Mucosa of descending colon (tissue), 3 donors: ENCODE data around the gene TRIP13. TPM values are rescaled to one million over a fixed set of nuclear protein-coding genes. Genes with fewer than 3 reads are reported as not detected.
A peak's percentile ranks its signal among the peaks of the same experiment; 100 is the strongest.

ENCODE experiments used
- ATAC-seq: fragments of 200-7000 bp; cut with Tn5 transposase; one replicate; pipeline ENCODE4 v1.9.1; 2020; ENCODE audit warnings: mild to moderate bottlenecking, moderate library complexity
- DNase-seq, 3 donors: peaks; one replicate each; pipeline ENCODE4 v3.0.0-alpha.2; 2020
- H3K36me3 ChIP-seq: fragments of 200-600 bp; one replicate; pipeline ENCODE4 v1.8.0; 2021; ENCODE audit warnings: low read depth, mild to moderate bottlenecking
- H3K4me1 ChIP-seq: fragments of 200-600 bp; one replicate; pipeline ENCODE4 v1.8.0; 2021; ENCODE audit warnings: low read depth, mild to moderate bottlenecking
- H3K4me3 ChIP-seq: fragments of 200-600 bp; one replicate; pipeline ENCODE4 v1.8.0; 2021; ENCODE audit warnings: mild to moderate bottlenecking
- H3K9me3 ChIP-seq: fragments of 200-600 bp; one replicate; pipeline ENCODE4 v1.8.0; 2021; ENCODE audit warnings: mild to moderate bottlenecking
- CTCF ChIP-seq: fragments of 200-600 bp; IDR thresholded peaks from one replicate; pipeline ENCODE4 v1.8.0; 2022; ENCODE audit warnings: antibody characterized with exemption, mild to moderate bottlenecking
- intact Hi-C, 2 donors: fragments of 100-400 bp; cut with DNase I in 1 of 2; cut with micrococcal nuclease in 1 of 2; formaldehyde crosslinking; loops; one replicate each; pipeline versions ENCODE4 v1.11.0 to v1.11.1; 2022; cut with DNase I, micrococcal nuclease
- total RNA-seq, 3 donors: library from RNA; stranded (reverse); fragmentation: NEBNext Ultra II Directional in 2 of 3; extraction: Animal tissue kit (Norgen Biotek cat#: 25700) in 2 of 3; gene quantifications; one replicate each; pipeline versions ENCODE4 v1.2.1 to v1.2.4, GENCODE V29; 2021 to 2023
- donor health status: DM: no; HTN: no; CAD: no; lungs with moderate emphysema.
- donor health status: DM: no; HTN: no; CAD: no.
- donor health status: DM: no; HTN: yes; CAD: no.

Gene TRIP13
- total RNA-seq, 3 donors from 2014 or later = 1.4 to 7.1 (median 2.1) TPM

GRCh38 chr5:891837-892393 lies 769 bp upstream of the TRIP13 start:
- no peak for TF ChIP-seq CTCF
- no peaks in the 10 kb centered on the region for H3K36me3 ChIP-seq
- peak in 2 of 3 donors; percentile 23 to 56 for DNase-seq
- ATAC-seq = peak; percentile 45
- H3K4me1 ChIP-seq = peaks cover 16% of the 10 kb centered on the region
- peak overlapping the region; percentile 63 for H3K4me3 ChIP-seq
- intact Hi-C loops = no loop called here
- H3K9me3 ChIP-seq = no peaks in the 10 kb centered on the region

- ATAC-seq = peak; percentile 1
- Histone ChIP-seq H3K4me3 (peak overlapping the region; percentile 63), H3K36me3 (no peaks in the 10 kb centered on the region), H3K9me3 (no peaks in the 10 kb centered on the region), H3K4me1 (peaks cover 16% of the 10 kb centered on the region)
- TF ChIP-seq CTCF = no peak
- intact Hi-C loops = no loop called here
- DNase-seq = no peak
These were observed 438 bp downstream of the TRIP13 start for GRCh38 chr5:893137-893506.

- Histone ChIP-seq H3K4me1 (peaks cover 16% of the 10 kb centered on the region), H3K4me3 (no peak overlapping the region), H3K36me3 (no peaks in the 10 kb centered on the region), H3K9me3 (no peaks in the 10 kb centered on the region)
- intact Hi-C loops = no loop called here
- no peak for TF ChIP-seq CTCF
- ATAC-seq (peak; percentile 10), DNase-seq (no peak)
These were observed 1.0 kb downstream of the TRIP13 start for GRCh38 chr5:893711-894110.

- TF ChIP-seq CTCF = no peak
- Histone ChIP-seq H3K4me3 (no peak overlapping the region), H3K4me1 (no peaks in the 10 kb centered on the region), H3K36me3 (no peaks in the 10 kb centered on the region), H3K9me3 (no peaks in the 10 kb centered on the region)
- intact Hi-C loops = loop anchor here in 1 of 2 donors (5.0 kb wide), 1 partner anchor 228 kb away; no protein-coding TSS in a partner anchor
- DNase-seq (no peak), ATAC-seq (no peak)
These were observed 8.1 kb downstream of the TRIP13 start for GRCh38 chr5:900781-901180.

GRCh38 chr5:902129-902916 lies 9.6 kb downstream of the TRIP13 start:
- no peak for TF ChIP-seq CTCF
- DNase-seq (no peak), ATAC-seq (no peak)
- no peaks in the 10 kb centered on the region for H3K4me1 ChIP-seq
- no peaks in the 10 kb centered on the region for H3K36me3 ChIP-seq
- no peak overlapping the region for H3K4me3 ChIP-seq
- intact Hi-C loops = loop anchor here in 1 of 2 donors (5.0 kb wide), 1 partner anchor 230 kb away; no protein-coding TSS in a partner anchor
- H3K9me3 ChIP-seq = no peaks in the 10 kb centered on the region
